ENCODE data around the gene PTPN22. TPM values are rescaled to one million over a fixed set of nuclear protein-coding genes. Genes with fewer than 3 reads are reported as not detected.

Gene PTPN22
- 0.70 TPM for total RNA-seq
- long read RNA-seq: 0 reads

DNA sequence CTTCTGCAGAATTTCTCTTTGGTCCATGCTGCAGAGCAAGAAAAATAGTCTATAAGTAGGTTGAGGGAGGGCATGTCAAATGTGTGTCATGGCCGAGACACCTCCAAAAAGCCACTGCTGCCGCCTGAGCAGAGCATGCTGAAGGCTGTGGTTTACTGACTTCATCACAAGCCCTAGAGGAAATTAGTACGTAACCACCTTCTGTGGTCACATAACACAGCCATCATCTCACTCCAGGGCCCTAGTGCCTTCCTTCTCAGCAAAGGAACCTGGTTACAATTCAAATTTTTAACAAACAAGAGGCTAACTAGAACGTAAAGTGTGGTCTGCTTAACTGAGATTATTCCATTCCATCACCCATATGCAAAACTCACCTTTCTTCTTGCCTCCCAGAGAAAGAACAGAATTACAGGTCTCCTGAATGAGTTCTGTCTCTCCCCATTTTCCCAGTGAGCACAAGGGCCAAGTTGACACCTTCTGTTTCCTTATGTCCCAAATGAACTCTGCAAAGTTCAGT lies at the start of gene PTPN22:
PTPN22 (minus strand) TSS at position 116 of the 517 bp plus-strand sequence.
- intact Hi-C loops (cut with DNase I): no loop called here

DNA sequence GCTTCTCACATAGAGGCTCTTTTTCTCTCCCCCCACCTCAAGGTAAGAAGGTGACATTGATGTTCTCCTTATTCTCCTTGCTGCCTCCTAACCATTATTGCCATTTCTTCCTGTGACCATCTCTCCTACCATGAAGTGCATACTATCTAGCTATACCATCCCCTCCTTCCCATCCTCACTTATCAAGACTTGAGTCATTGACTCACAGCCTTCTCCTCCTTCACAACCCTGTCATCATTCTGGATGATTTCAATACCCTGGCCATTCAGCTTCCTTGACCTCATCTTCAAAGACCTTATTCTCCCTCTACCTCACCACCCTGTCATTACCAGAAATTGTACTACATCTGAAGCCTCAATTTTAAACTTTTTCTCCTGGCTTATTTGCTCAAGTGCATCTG lies 46.7 kb upstream of the PTPN22 start:
- intact Hi-C loops (cut with DNase I): no loop called here
- DNase-seq (ENCODE audit: low spot score): no peak

More for the DNA sequence above, at the start of gene PTPN22:
- DNase-seq (ENCODE audit: low spot score): peak; percentile 85

GRCh38 chr1:113917400-113918082 lies 46.0 kb upstream of the PTPN22 start:
- intact Hi-C loops (cut with DNase I): no loop called here
- no peak for DNase-seq (ENCODE audit: low spot score)

GRCh38 chr1:113916974-113917373 lies 45.5 kb upstream of the PTPN22 start:
- no peak for DNase-seq (ENCODE audit: low spot score)
- intact Hi-C loops (cut with DNase I): no loop called here

DNA sequence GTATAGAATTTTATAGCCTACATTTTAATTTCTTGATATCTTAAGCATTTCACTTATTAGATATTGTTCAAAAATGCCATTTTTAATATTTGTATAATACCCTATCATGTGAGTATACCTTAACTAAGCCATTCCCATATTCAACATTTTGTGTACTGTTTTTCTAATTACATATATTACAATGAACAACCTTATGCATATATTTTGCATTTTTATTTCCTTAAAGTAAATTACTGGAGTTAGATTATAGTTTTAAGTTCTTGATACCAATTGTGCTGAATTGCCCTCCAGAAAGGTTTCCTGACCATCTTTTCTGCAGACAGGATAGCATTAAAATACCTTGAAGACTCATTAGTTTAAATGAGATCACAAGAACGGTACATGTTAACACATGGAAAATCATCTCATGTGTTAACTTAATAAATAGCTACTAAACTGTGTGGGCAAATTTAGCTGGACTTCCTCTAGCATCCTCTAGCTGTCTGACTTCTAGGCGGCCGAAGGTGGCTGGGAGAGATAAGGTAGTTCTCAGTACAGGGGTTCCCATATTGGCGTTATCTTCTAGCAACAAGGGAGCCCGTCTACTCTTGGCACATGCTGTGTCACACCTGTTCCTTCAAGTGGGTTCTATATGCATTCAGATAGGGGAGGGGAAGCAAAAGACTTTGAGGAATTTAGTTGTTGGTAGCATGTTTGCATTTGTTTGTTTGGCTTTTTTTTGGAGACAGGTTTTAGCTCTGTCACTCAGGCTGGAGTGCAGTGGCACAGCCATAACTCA lies 42.6 kb upstream of the PTPN22 start:
- no peak for DNase-seq (ENCODE audit: low spot score)
- intact Hi-C loops (cut with DNase I): no loop called here

GRCh38 chr1:113913312-113913668 lies 41.8 kb upstream of the PTPN22 start:
- no peak for DNase-seq (ENCODE audit: low spot score)
- intact Hi-C loops (cut with DNase I): no loop called here

DNA sequence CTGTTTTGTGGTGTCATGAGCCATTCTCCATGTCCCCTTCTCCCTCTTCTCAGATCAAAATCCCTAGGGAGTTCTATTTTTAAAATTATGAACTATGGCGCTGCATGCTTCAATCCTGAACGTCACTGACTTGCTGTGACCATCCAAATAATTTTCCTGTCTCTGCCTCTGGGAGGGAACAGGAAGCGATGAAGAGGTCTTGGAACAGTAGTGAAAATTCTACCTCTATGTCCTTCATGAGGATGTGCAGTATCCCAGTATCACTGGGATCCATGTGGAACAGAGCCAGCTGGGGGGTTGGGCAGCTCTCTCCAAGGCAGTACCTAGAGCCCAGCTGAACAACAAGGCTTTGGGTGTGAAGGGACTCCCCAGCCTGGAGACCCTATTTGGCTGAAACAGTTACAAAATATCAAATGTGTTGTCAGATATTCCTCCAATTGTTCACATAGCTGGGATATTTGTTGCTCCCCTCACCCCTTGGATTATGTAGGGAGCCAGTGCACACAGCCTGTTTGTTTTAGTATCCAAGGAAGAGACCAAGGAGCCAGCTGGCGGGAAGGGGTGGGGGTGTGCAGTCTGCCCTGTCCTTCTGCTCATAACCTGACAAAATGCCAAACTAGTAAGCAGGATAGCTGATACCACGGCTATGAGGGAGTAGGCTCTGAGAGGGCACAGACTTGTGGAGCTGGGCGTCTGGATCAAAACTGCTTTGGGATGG lies 41.2 kb upstream of the PTPN22 start:
- intact Hi-C loops (cut with DNase I): no loop called here

GRCh38 chr1:113905435-113905861 lies 33.9 kb upstream of the PTPN22 start:
- DNase-seq (ENCODE audit: low spot score): no peak

More for the DNA sequence above, 41.2 kb upstream of the PTPN22 start:
- no peak for DNase-seq (ENCODE audit: low spot score)

DNA sequence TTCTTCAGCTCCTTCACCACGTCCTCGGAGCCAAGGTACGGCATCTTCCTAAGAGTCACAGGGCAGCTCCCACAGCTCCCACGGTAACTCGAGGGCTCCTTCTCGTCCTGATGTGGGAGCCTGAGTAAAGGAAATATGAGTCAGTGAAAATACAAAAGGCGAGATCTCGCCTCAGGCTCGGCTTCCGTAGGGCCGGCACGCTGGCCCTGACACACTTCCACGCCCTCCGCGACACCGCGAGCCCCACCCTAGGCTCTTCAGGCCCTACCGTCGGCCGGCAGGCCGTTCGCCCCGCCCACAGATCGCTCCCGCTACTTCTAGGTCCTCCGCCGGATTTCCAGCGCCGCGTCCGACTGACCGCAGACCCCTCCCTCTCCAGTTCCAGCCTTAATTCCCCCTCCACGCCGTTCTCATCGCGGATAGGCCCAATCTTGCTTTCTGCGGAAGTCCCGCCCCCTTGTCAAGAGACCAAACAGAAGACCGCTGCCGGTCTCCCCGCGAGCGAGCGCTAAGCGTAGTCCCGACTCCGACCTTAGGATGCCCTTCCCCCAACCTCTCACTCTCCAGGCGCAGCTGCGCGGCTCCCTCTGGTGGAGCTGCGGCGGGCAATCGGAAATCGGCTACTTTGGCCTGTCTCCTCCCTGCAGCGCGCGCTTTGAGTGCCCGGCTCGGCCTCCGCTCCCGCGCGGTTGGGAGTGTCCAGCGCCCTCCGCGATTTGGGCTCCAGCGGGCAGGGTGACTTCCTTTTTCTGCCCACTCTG lies 33.3 kb upstream of the PTPN22 start, which contains the start of the genes AP4B1 and DCLRE1B:
AP4B1 (minus strand) TSS at position 126 of the 761 bp plus-strand sequence; CDS start at position 44, 82 bp downstream.
DCLRE1B (plus strand) TSS at position 653 of the 761 bp plus-strand sequence. CDS start 261 bp downstream, outside the sequence.
- intact Hi-C loops (cut with DNase I): loop anchor here (1.0 to 5.0 kb wide), 6 partner anchors 24 to 146 kb away; partner anchors contain the start of genes HIPK1, PHTF1 and RSBN1
- DNase-seq (ENCODE audit: low spot score): peak; percentile 99

More at GRCh38 chr1:113905435-113905861, 33.9 kb upstream of the PTPN22 start:
- intact Hi-C loops (cut with DNase I): loop anchor here (1.0 kb wide), 3 partner anchors 24 to 146 kb away; partner anchors contain the start of genes HIPK1, PHTF1 and RSBN1

- intact Hi-C loops (cut with DNase I): loop anchor here (1.0 to 5.0 kb wide), 3 partner anchors 43 to 88 kb away; no protein-coding TSS in a partner anchor
- DNase-seq (ENCODE audit: low spot score): no peak
Observed at GRCh38 chr1:113904293-113904673, 32.8 kb upstream of the PTPN22 start.

GRCh38 chr1:113903501-113904292 lies 32.2 kb upstream of the PTPN22 start:
- intact Hi-C loops (cut with DNase I): loop anchor here (1.0 to 5.0 kb wide), 3 partner anchors 44 to 87 kb away; no protein-coding TSS in a partner anchor
- no peak for DNase-seq (ENCODE audit: low spot score)

GRCh38 chr1:113901191-113901590 lies 29.7 kb upstream of the PTPN22 start:
- no peak for DNase-seq (ENCODE audit: low spot score)
- intact Hi-C loops (cut with DNase I): loop anchor here (5.0 kb wide), 2 partner anchors 46 to 64 kb away; no protein-coding TSS in a partner anchor

GRCh38 chr1:113899111-113899510 lies 27.6 kb upstream of the PTPN22 start:
- no peak for DNase-seq (ENCODE audit: low spot score)
- intact Hi-C loops (cut with DNase I): no loop called here

DNA sequence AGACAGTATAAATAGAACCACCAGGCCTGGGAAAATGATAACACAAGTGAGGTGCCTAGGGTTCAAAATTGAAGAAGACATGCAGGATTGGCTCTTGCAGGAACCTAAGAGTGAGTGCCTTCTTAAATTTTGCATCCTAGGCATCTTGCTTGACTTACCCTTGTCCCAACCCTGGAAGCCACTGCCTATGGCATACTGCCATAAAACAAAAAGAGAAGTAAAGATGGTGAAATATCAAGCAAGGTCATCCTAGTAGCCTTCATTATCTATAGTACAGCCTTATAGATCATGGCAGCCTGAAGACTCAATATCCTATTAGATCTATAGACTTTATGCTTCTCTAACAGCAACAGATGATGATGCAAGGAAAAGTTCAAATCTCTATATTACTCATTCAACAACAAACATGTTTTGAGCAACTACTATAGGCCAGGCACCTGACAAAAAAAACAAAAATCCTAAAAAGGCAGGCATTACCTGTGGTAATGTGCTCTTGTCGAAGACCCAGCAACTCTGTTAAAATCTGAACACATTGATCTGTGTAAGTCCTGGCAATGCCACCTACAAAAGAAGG lies 26.8 kb upstream of the PTPN22 start:
- no peak for DNase-seq (ENCODE audit: low spot score)
- intact Hi-C loops (cut with DNase I): no loop called here

DNA sequence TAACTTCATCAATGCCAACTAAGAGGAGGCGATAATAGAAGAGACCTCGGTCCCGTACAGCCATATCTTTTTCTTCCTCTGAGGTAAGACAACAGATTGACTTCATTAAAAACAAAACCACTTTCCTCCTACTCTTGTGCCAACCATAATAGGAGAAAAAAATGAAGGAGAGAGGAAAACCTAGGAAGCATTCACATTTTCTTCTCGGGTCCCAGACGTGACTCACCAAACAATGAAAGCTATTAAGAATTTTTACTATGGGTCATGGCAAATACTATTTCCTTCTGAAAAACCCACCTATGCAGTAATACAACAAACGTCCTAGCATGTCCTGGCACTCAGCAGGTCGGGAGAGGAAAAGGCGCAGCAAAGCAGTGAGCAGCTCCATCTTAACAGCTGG lies 24.4 kb upstream of the PTPN22 start:
- intact Hi-C loops (cut with DNase I): no loop called here
- no peak for DNase-seq (ENCODE audit: low spot score)

GRCh38 chr1:113895098-113895497 lies 23.6 kb upstream of the PTPN22 start:
- no peak for DNase-seq (ENCODE audit: low spot score)
- intact Hi-C loops (cut with DNase I): no loop called here

DNA sequence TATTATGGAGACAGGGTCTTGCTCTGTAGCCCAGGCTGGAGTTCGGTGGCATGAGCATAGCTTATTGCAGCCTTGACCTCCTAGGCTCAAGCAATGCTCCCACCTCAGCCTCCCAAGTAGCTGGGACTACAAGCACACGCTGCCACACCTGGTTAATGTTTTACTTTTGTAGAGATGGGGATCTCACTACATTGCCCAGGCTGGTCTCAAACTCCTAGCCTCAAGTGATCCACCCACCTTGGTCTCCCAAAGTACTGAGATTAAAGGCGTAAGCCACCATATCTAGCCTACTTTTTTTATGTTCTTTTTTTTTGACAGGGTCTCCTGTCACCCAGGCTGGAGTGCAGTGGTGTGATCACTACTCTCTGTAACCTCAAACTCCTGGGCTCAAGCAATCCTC lies 21.8 kb upstream of the PTPN22 start:
- intact Hi-C loops (cut with DNase I): no loop called here
- DNase-seq (ENCODE audit: low spot score): no peak

Measured in cardiac septum (tissue), 1 donor.